Right lobe of liver (tissue), 4 donors: ENCODE results near the gene HES4.
"Not testable (repeated sequence)": the region's sequence is repeated elsewhere in the genome, so short reads cannot be mapped to it uniquely, and the experiment has no call there.

Experiments
- CTCF ChIP-seq, 4 donors: fragments of 200-600 bp in 3 of 4; fragments of 450-650 bp in 1 of 4; IDR thresholded peaks; one replicate each; pipeline versions ENCODE4 v1.5.1 to v1.8.0; 2016 to 2022; ENCODE audit warnings: antibody characterized with exemption in 4 of 4, mild to moderate bottlenecking in 2 of 4
- POLR2A ChIP-seq: fragments of 450-650 bp; IDR thresholded peaks from one replicate; pipeline ENCODE4 v1.6.1; 2017; ENCODE audit warnings: antibody characterized with exemption, mild to moderate bottlenecking
- donor health status: DM: no; HTN: no; CAD: no.
- donor health status: DM: no; HTN: no; CAD: no.
- donor health status: DM: no; HTN: yes; CAD: no.

DNA sequence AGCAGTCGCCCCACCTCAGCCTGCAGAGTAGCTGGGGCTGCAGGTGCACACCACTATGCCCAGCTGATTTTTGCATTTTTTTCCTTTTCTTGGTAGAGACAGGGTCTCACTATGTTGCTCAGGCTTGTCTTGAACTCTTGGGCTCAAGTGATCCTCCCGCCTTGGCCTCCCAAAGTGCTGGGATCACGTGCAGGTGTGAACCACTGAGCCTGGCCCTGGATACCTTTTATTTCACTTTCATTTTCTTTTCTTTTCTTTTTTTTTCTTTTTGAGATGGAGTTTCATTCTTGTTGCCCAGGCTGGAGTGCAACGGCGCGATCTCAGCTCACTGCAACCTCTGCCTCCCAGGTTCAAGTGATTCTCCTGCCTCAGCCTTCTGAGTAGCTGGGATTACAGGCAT is 8.6 kb downstream of the HES4 start:
- TF ChIP-seq CTCF (IDR thresholded peaks at IDR 0.05); POLR2A: not testable (repeated sequence)
